Measurements from ENCODE around the gene ARR3.
"Not testable (repeated sequence)": the region's sequence is repeated elsewhere in the genome, so short reads cannot be mapped to it uniquely, and the experiment has no call there.

The ARR3 gene

DNA sequence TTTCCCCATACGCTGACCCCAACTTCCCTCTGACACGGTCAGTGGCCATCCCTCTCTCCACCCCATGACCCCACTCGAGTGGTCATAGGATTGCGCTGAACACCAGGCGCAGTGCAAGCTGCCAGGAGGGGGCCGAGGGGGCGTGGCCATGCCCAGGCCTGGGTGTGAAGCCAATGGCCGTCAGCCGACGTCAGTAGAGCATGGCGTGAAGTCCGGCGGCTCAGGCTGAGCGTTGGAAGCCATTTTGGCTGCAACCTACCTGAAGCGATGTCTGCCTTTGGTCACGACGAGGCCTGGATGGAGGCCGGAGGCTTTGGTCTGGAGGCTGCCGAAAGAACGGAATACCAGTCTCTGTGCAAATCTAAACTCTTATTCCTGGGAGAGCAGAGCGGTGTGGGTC, 13.8 kb downstream of the ARR3 start, which contains the start of gene RAB41:
Gene RAB41 (plus strand): TSS at position 222 of the 400 bp plus-strand sequence. CDS start 46 bp downstream, at position 268.
- no peak for DNase-seq

DNA sequence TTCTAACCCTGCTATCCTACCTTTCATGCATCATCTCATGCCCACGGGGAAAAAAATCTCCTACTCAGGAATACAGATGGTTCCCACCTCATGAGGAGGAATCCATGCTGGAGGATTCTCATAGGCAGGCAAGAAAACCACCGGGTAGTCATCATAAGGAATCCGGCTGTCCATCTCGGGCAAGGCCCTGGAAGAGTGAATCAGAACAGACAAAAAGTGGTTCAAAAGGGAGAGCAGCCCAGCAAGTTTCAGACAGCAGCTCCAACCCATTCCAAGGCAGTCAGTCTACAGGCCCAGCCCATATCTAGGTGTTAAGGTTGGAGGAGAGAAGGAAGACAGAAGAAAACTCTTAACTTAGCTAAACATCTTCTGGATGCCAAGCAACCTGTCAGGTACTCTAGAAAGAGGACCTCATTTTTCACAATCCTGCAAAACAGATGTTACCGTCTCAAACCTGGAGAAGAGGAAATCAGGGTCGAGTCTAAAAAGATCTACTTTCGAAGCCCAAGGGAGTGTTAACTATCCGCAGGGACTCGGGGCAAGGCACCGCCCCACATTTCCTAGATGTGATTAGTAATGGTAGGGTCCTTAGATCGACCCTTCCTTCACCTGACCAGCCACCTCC, 21.1 kb downstream of the ARR3 start:
- DNase-seq: no peak

DNA sequence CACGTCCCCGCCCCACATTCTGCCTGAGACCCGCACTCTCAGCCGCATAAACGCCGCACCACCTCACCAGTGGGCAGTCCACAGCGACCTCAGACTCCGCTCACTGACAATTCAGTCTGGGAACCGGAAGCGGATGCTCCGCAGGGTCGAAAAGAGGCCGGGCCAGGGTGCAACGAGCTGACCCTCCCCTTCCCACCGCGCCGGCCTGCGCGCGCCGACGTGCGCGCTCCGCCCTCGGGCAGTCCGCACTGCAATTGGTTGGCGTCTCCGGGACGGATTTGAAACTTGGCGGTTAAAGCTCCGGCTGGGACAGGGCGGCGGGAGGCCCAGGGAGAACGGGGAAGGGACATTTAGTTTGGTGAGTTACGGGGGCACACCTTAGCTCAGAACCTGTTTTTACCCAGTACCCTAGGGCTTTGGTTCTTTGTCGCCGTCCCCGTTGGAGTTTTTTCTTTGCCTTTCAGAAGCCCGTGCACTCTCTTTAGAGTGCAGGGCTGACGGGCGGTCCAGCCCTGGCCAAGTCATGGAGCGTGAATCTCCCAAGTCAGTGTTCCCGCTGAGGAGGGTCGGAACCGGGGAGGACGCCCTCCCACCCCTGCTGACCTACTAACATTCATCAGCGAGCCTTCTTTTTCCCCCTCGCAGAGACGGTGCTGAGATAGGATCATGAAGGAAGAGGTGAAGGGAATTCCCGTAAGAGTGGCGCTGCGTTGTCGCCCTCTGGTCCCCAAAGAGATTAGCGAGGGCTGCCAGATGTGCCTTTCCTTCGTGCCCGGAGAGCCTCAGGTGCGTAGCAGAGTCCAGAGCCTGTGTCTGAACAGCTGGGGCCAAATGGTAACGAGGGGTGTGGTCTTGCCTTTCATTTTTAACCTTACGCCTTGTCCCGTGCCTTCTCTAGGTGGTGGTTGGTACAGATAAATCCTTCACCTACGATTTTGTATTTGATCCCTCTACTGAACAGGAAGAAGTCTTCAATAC, 21.9 kb downstream of the ARR3 start, which contains the start of the genes KIF4A and PDZD11:
Gene KIF4A (plus strand): TSS at position 312 of the 978 bp plus-strand sequence. CDS start 355 bp downstream, at position 667.
Gene PDZD11 (minus strand): TSS at position 135 of the 978 bp plus-strand sequence. CDS start 586 bp downstream, outside the sequence.
- DNase-seq: peak; percentile 58

DNA sequence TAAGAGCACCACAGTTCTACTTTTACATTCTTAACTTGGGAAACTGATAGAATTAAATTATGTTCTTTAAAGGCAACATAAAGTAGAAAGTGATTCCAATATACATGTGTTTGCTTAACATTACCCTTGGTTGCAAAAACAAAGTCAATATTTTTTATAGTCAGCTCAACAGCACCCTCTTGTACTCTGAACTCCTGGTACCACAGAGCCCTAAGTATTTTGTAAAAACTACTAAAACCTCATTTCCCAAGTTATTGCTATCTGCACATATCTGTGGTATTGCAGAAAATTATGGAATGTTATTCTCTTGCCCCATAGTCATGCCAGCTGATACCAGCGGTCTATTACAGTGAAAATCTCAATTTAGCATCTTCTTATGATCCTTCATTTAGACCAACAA, 24.7 kb downstream of the ARR3 start:
- no peak for DNase-seq

DNA sequence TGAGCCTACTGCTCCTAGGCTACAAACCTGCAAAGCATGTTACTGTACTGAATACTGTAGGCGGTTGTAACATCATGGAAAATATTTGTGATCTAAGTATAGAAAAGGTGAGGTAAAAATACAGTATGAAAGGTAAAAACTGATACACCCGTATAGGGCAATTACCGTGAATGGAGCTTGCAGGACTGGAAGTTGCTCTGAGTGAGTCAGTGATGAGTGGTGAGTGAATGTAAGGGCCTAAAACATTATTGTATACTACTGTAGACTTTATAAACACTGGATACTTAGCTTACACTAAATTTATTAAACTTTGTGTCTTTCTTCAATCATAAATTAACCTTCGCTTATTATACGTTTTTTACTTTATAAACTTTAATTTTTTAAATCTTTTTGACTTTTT, 25.5 kb downstream of the ARR3 start:
- DNase-seq: no peak

DNA sequence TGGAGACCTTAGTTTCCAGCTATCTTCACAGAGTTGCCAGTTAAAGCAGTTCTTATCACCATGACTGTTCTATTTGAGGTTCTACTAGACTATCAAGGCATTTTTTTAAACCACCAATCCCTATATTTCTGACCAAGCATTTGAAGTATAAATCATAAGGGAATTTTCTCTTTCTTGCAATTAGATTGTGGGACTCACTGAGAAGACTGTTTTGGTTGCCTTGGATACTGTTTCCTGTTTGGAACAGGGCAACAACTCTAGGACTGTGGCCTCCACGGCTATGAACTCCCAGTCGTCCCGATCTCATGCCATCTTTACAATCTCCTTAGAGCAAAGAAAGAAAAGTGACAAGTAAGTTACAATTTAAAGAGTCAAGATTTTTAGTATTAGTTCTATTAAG, 33.6 kb downstream of the ARR3 start:
- no peak for DNase-seq

DNA sequence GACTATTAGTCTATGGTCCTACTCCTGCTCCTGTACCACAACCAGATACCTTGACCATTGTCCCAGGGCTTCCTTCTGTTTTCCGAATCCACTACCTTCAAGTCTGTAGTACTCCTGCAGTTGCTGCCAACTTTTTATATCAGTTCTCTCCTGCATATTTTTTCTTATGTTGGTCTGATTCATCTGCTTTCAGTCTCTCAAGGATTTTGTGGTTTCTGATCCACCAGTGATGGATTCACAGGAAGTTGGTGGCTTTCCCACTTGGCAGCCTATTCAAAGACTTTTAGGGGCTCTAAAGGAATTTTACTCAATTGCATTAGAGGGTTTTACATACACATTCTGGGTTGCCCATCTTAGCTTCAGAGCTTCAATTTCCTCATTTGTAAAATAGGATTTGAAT, 45.4 kb downstream of the ARR3 start:
- DNase-seq: no peak

DNA sequence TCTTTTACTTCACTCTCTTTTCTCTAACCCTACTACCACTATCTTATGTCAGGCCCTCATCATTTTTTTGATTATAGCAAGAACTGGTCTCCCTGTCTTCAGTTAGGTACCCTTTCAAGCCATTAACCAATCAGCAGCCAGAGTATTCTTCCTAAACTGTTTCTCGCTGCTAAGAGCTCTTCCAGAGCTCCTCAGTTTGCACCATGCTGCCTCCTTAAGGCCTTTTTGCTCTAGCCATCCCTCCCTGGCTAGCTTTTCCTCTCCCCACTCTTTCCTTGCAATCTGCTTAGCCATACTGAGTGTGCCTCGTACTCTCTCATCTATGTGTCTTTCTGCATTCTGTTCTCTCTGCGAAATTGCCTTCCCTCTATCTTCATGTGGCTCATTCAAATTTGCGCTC, 54.6 kb downstream of the ARR3 start:
- no peak for DNase-seq

DNA sequence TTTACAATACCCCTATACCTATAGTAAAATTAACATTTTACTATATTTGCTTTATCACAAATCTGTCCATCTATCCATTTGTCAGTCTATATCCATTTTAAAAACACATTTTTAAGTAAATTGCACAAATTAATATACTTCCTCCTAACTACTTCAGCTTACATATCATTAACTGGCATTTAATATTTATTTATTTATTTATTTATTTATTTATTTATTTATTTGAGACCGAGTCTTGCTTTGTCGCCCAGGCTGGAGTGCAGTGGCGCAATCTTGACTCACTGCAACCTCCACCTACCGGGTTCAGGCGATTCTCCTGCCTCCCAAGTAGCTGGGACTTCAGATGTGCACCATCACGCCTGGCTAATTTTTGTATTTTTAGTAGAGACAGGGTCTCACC, 55.5 kb downstream of the ARR3 start:
- not testable (repeated sequence) for DNase-seq

DNA sequence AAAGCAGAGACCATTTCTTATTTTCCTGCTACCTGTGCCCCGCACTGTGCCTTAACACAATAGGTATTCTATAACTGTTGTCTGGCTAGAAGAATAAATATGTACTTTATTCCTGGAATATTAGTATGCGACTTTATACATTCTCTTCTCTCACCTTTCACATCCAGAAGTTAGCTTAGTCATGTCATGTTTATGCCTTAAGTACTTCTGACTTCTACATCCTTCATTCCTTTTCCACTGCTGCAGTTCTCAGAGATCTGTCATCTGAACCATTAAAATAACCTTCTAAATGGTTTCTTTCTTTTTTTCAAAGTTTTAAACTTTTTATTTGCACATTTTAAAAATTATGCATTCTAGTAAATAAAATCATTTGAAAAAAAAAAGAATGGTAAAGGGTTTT, 56.2 kb downstream of the ARR3 start:
- no peak for DNase-seq

DNA sequence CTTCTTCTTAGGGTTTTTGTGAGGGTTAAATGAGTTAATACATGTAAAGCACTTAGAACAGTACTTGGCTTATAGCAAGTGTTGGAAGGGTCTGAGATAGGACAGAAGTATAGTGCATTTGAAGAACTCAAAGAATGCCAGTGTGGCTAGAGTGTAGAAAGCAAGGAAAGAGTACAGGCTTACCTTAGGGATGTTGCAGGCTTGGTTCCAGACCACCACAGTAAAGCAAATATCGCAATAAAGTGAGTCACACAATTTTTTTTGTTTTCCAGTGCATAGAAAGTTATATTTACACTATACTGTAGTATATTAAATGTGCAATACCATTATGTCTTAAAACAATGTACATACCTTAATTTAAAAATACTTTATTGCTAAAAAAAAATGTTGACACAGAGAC, 63.0 kb downstream of the ARR3 start:
- DNase-seq: no peak
